SK-N-SH (cell line): Measurements from ENCODE around the gene FADD.

Source experiments
- CTCF ChIP-seq: fragments of 200-600 bp; sonication (generic); IDR thresholded peaks from 2 replicates; pipeline ENCODE4 v1.6.1; 2017; ENCODE audit warnings: antibody characterized with exemption, mild to moderate bottlenecking, moderate library complexity
- EZH2phosphoT487 ChIP-seq: fragments of 200-600 bp; sonication (generic); IDR thresholded peaks from 2 replicates; pipeline ENCODE4 v1.6.1; 2017; ENCODE audit warnings: low read depth, mixed run types, mild to moderate bottlenecking, antibody characterized with exemption, moderate library complexity, borderline replicate concordance
- FOXJ3 ChIP-seq: sonication (generic); formaldehyde crosslinking; IDR thresholded peaks from 2 replicates; pipeline ENCODE4 v1.5.1; 2020; ENCODE audit warnings: mild to moderate bottlenecking, missing genetic modification reagents
- IRF3 ChIP-seq: fragments of 150-350 bp; IDR thresholded peaks from 2 replicates; pipeline ENCODE4 v1.6.1; 2016; ENCODE audit warnings: mild to moderate bottlenecking, low read depth, low read length
- MAX ChIP-seq: IDR thresholded peaks from 2 replicates; pipeline ENCODE4 v1.4.0; 2012; ENCODE audit warnings: low read depth
- MXI1 ChIP-seq: IDR thresholded peaks from 2 replicates; pipeline ENCODE4 v1.6.1; 2012; ENCODE audit warnings: mild to moderate bottlenecking, low read depth, low read length, improper control_type of control experiment
- SIN3A ChIP-seq: IDR thresholded peaks from 2 replicates; pipeline ENCODE4 v1.6.1; 2012; ENCODE audit warnings: low read depth, mild to moderate bottlenecking, low read length, moderate library complexity, borderline replicate concordance
- SMC3 ChIP-seq: IDR thresholded peaks from 2 replicates; pipeline ENCODE4 v1.6.1; 2012; ENCODE audit warnings: low read depth, low read length, improper control_type of control experiment
- TAF1 ChIP-seq: IDR thresholded peaks from 2 replicates; pipeline ENCODE4 v1.6.1; 2012; ENCODE audit warnings: low read depth, mild to moderate bottlenecking, low read length, moderate library complexity, borderline replicate concordance
- TCF12 ChIP-seq: IDR thresholded peaks from 2 replicates; pipeline ENCODE4 v1.4.0; 2012
- YY1 ChIP-seq: IDR thresholded peaks from 2 replicates; pipeline ENCODE4 v1.4.0; 2012; ENCODE audit warnings: low read depth, mild to moderate bottlenecking

- TF ChIP-seq FOXJ3 (CRISPR knock-in tag): no peak
- no peak for TF ChIP-seq TCF12
- TF ChIP-seq MXI1: no peak
- no peak for TF ChIP-seq SMC3
- no peak for TF ChIP-seq MAX
- TF ChIP-seq CTCF: no peak
- no peak for TF ChIP-seq IRF3
- no peak for TF ChIP-seq SIN3A
- no peak for TF ChIP-seq TAF1
- no peak for TF ChIP-seq EZH2phosphoT487
- TF ChIP-seq YY1: no peak
Measured at GRCh38 chr11:70175236-70175698, 27.8 kb upstream of the FADD start.
